GM12878 (cell line): ENCODE data around the gene C1orf21. TPM values are rescaled to one million over a fixed set of nuclear protein-coding genes. Genes with fewer than 3 reads are reported as not detected.

Experiments used
- ATAC-seq: fragments of 200-7000 bp; cut with Tn5 transposase; 3 replicates; pipeline ENCODE4 v1.9.1; 2020; ENCODE audit warnings: mild to moderate bottlenecking, moderate library complexity
- BruUV-seq: library from RNA; stranded (reverse); fragments of 400-500 nt; replicated peaks from 2 replicates; lab custom pipeline; 2021; lab: Mats Ljungman, UMichigan
- CTCF ChIA-PET: fragments of 300-600 bp; sonication (Branson Sonifier 250); formaldehyde crosslinking; extraction: SDS; loops from one replicate; lab custom pipeline; 2021; ENCODE audit warnings: inconsistent platforms; lab: Yijun Ruan, JAX
- POLR2A ChIA-PET: fragments of 350-600 bp; formaldehyde crosslinking; extraction: SDS; loops from one replicate; lab custom pipeline; 2021; ENCODE audit warnings: inconsistent platforms; lab: Charles Lee
- RAD21 ChIA-PET: fragments of 300-600 bp; sonication (Branson Sonifier 250); formaldehyde crosslinking; loops from one replicate; lab custom pipeline; 2023; ENCODE audit warnings: antibody characterized with exemption; ENCODE audit not compliant: unreplicated experiment; lab: Charles Lee
- SMC1A ChIA-PET: fragments of 300-600 bp; sonication (Branson Sonifier 250); formaldehyde crosslinking; loops from one replicate; lab custom pipeline; 2023; ENCODE audit not compliant: unreplicated experiment, uncharacterized antibody; lab: Charles Lee
- DNase-seq: peaks from one replicate; pipeline ENCODE4 v3.0.0-alpha.2; 2011; ENCODE audit warnings: low read depth, low spot score
- FAIRE-seq: peaks from 3 replicates; lab custom pipeline; 2011; peaks lifted over from hg19 to GRCh38; lab: Jason Lieb, UNC
- H2AFZ ChIP-seq: 2 replicates; pipeline ENCODE4 v1.6.0; 2011; ENCODE audit warnings: low read depth, low read length, control low read depth; ENCODE audit not compliant: control insufficient read depth
- H3K27ac ChIP-seq: 2 replicates; pipeline ENCODE4 v1.5.1; 2011; ENCODE audit warnings: control low read depth; ENCODE audit not compliant: control insufficient read depth, insufficient read depth
- H3K27me3 ChIP-seq, 2 experiments: replicated peaks in 1 of 2; 2 replicates each; pipeline versions ENCODE4 v1.6.0 to v1.6.1; 2011; ENCODE audit warnings: low read length in 1 of 2; ENCODE audit not compliant: control insufficient read depth in 2 of 2, insufficient read depth in 2 of 2
- H3K36me3 ChIP-seq, 2 experiments: 2 replicates each; pipeline ENCODE4 v1.5.1; 2011; ENCODE audit warnings: low read length in 1 of 2; ENCODE audit not compliant: control insufficient read depth in 2 of 2, insufficient read depth in 2 of 2
- H3K4me1 ChIP-seq: 2 replicates; pipeline ENCODE4 v1.6.1; 2011; ENCODE audit warnings: mild to moderate bottlenecking, low read length, moderate library complexity, mixed read lengths; ENCODE audit not compliant: control insufficient read depth, insufficient read depth
- H3K4me2 ChIP-seq: 2 replicates; pipeline ENCODE4 v1.6.0; 2011; ENCODE audit warnings: control low read depth; ENCODE audit not compliant: control insufficient read depth, insufficient read depth
- H3K4me3 ChIP-seq: fragments of 200-600 bp; sonication (generic); 2 replicates; pipeline ENCODE4 v1.5.1; 2016
- H3K79me2 ChIP-seq: 2 replicates; pipeline ENCODE4 v1.6.0; 2011; ENCODE audit warnings: low read length; ENCODE audit not compliant: control insufficient read depth, insufficient read depth
- H3K9ac ChIP-seq: 2 replicates; pipeline ENCODE4 v1.8.0; 2011; ENCODE audit warnings: low read length, control low read depth, mixed read lengths; ENCODE audit not compliant: control insufficient read depth, insufficient read depth
- H3K9me3 ChIP-seq: replicated peaks from 3 replicates; pipeline ENCODE4 v1.5.1; 2011; ENCODE audit warnings: mild to moderate bottlenecking, low read length; ENCODE audit not compliant: control insufficient read depth, insufficient read depth
- H4K20me1 ChIP-seq: 2 replicates; pipeline ENCODE4 v1.6.0; 2011; ENCODE audit not compliant: control insufficient read depth, insufficient read depth
- BCL3 ChIP-seq: IDR thresholded peaks from 2 replicates; pipeline ENCODE4 v1.6.1; 2011; ENCODE audit warnings: borderline replicate concordance, low read depth, mild to moderate bottlenecking, moderate library complexity, low read length; ENCODE audit not compliant: insufficient read depth, poor library complexity, severe bottlenecking
- BMI1 ChIP-seq: fragments of 450-650 bp; IDR thresholded peaks from 2 replicates; pipeline ENCODE4 v1.6.1; 2016; ENCODE audit warnings: mild to moderate bottlenecking, moderate library complexity, borderline replicate concordance
- BRCA1 ChIP-seq: IDR thresholded peaks from 2 replicates; pipeline ENCODE4 v1.6.1; 2011; ENCODE audit warnings: low read depth, low read length, improper control_type of control experiment
- EED ChIP-seq: sonication (generic); IDR thresholded peaks from 2 replicates; pipeline ENCODE4 v1.6.1; 2016; ENCODE audit warnings: antibody characterized with exemption, low read depth
- MYB ChIP-seq: fragments of 150-350 bp; IDR thresholded peaks from 2 replicates; pipeline ENCODE4 v1.6.1; 2014; ENCODE audit warnings: mild to moderate bottlenecking, low read depth, low read length, borderline replicate concordance
- NBN ChIP-seq: fragments of 450-650 bp; IDR thresholded peaks from 2 replicates; pipeline ENCODE4 v1.6.1; 2016
- NR2F1 ChIP-seq: fragments of 450-650 bp; conservative IDR thresholded peaks from 2 replicates; pipeline ENCODE4 v1.6.1; 2017; ENCODE audit warnings: mild to moderate bottlenecking
- PAX8 ChIP-seq: fragments of 450-650 bp; IDR thresholded peaks from 2 replicates; pipeline ENCODE4 v1.6.1; 2017; ENCODE audit warnings: mild to moderate bottlenecking, moderate library complexity
- RBBP5 ChIP-seq: fragments of 200-600 bp; sonication (generic); conservative IDR thresholded peaks from 2 replicates; pipeline ENCODE4 v1.6.1; 2016
- SIN3A ChIP-seq: IDR thresholded peaks from 2 replicates; pipeline ENCODE4 v1.6.1; 2012; ENCODE audit warnings: low read depth, low read length, improper control_type of control experiment
- TCF12 ChIP-seq: IDR thresholded peaks from 2 replicates; pipeline ENCODE4 v1.6.1; 2011; ENCODE audit warnings: low read depth, mild to moderate bottlenecking, low read length
- TCF7 ChIP-seq: IDR thresholded peaks from 2 replicates; pipeline ENCODE4 v1.6.1; 2014; ENCODE audit warnings: antibody characterized with exemption, borderline replicate concordance
- ZNF24 ChIP-seq: fragments of 450-650 bp; IDR thresholded peaks from 2 replicates; pipeline ENCODE4 v1.6.1; 2017; ENCODE audit warnings: antibody characterized with exemption, mild to moderate bottlenecking
- WGBS: methylation state at CpG from one replicate; pipeline ENCODE4 v1.1.6; 2016; ENCODE audit warnings: low lambda C conversion rate; ENCODE audit not compliant: insufficient replicate concordance, insufficient coverage; ENCODE audit errors: missing lambda C conversion rate; 5-methylcytosine and 5-hydroxymethylcytosine counted together
- in situ Hi-C: fragments of 300-500 bp; cut with MboI; formaldehyde crosslinking; loops from 9 replicates; pipeline ENCODE4 v1.14.3; 2018; ENCODE audit warnings: mixed read lengths
- intact Hi-C: fragments of 100-400 bp; cut with micrococcal nuclease; formaldehyde crosslinking; loops from one replicate; pipeline ENCODE4 v1.14.2; 2022; ENCODE audit not compliant: unreplicated experiment
- polyA plus RNA-seq, 11 experiments: library from polyadenylated mRNA; depleted of rRNA in 4 of 11; unstranded in 6 of 11; stranded (reverse) in 5 of 11; fragments of >200 nt; fragmentation: Nextera tagmentation in 4 of 11; fragmentation: Illumina TruSeq in 1 of 11; extraction: Ambion mirVana in 4 of 11; extraction: Trizol in 1 of 11; gene quantifications; 1 replicate in 1 of 11; 2 replicates in 10 of 11; pipeline versions ENCODE4 v1.2.1 to v1.2.3, GENCODE V29; 2011 to 2016; ENCODE audit warnings: inconsistent platforms in 2 of 11, missing spikeins in 2 of 11, low read depth in 1 of 11
- total RNA-seq, 4 experiments: library from RNA; depleted of rRNA in 3 of 4; stranded (reverse); fragments of >200 nt in 3 of 4; fragmentation: Illumina TruSeq in 1 of 4; extraction: Trizol in 1 of 4; gene quantifications; 2 replicates each; pipeline versions ENCODE4 v1.2.1 to v1.2.3, GENCODE V29; 2013 to 2021
- TF ChIP-seq, protein P1 (sequence below): IDR thresholded peaks from 2 replicates; pipeline ENCODE4 v1.6.1; 2012; ENCODE audit warnings: mild to moderate bottlenecking, low read depth, low read length
- TF ChIP-seq, protein P2 (sequence below): fragments of 450-650 bp; IDR thresholded peaks from 2 replicates; pipeline ENCODE4 v1.6.1; 2017; ENCODE audit warnings: low read depth, mild to moderate bottlenecking, moderate library complexity
- TF ChIP-seq, protein P3 (sequence below): fragments of 450-650 bp; IDR thresholded peaks from 2 replicates; pipeline ENCODE4 v1.6.1; 2014; ENCODE audit warnings: mild to moderate bottlenecking

The C1orf21 gene
- total and polyA plus RNA-seq, 10 of the 15 experiments (the other 5 are each of a cell fraction or from before 2014, with no cell fraction given), result 0.03 to 1.6 (median 0.17) TPM; not detected in 3

DNA sequence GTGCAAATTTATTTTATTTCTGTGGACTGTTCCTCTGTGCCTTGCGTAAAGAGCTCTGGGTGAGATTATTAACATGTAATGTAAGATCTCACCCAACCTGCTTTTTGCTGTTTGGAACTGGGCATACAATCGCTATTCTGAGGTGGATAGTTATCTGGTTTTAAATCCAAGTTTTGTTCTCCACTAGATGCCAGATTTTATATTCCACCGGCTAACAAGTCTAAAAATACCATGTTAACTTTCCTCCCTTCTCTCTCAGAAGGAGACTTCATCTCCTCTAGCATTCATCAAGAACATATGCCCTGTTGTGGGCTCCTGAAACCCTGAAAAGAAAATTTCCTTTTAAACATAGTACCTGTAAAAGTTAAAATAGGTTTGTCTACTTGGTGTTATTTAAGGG is 56.4 kb downstream of the C1orf21 start (continued):
- TF ChIP-seq, protein P1, sequence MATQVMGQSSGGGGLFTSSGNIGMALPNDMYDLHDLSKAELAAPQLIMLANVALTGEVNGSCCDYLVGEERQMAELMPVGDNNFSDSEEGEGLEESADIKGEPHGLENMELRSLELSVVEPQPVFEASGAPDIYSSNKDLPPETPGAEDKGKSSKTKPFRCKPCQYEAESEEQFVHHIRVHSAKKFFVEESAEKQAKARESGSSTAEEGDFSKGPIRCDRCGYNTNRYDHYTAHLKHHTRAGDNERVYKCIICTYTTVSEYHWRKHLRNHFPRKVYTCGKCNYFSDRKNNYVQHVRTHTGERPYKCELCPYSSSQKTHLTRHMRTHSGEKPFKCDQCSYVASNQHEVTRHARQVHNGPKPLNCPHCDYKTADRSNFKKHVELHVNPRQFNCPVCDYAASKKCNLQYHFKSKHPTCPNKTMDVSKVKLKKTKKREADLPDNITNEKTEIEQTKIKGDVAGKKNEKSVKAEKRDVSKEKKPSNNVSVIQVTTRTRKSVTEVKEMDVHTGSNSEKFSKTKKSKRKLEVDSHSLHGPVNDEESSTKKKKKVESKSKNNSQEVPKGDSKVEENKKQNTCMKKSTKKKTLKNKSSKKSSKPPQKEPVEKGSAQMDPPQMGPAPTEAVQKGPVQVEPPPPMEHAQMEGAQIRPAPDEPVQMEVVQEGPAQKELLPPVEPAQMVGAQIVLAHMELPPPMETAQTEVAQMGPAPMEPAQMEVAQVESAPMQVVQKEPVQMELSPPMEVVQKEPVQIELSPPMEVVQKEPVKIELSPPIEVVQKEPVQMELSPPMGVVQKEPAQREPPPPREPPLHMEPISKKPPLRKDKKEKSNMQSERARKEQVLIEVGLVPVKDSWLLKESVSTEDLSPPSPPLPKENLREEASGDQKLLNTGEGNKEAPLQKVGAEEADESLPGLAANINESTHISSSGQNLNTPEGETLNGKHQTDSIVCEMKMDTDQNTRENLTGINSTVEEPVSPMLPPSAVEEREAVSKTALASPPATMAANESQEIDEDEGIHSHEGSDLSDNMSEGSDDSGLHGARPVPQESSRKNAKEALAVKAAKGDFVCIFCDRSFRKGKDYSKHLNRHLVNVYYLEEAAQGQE, result no peak
- TF ChIP-seq TCF12 (no peak), PAX8 (no peak)

- H3K9ac ChIP-seq, result no peak overlapping the region
- FAIRE-seq, result no peak
- no peak overlapping the region for H3K4me2 ChIP-seq
- no peaks in the 10 kb centered on the region; a peak in 1 of 4 replicates for H3K27me3 ChIP-seq
- intact Hi-C loops, result no loop called here
- in situ Hi-C loops, result no loop called here
- no peak for DNase-seq
- H4K20me1 ChIP-seq, result no peaks in the 10 kb centered on the region
- no peaks in the 10 kb centered on the region for H3K36me3 ChIP-seq
- ATAC-seq, result no peak
- H3K4me3 ChIP-seq, result no peak overlapping the region
- H3K27ac ChIP-seq, result no peak overlapping the region
- no peaks in the 10 kb centered on the region for H3K79me2 ChIP-seq
- ChIA-PET POLR2A (no interaction called here), RAD21 (no interaction called here), SMC1A (interaction anchor here (0.9 kb wide), 1 partner anchor 13 kb away, joined by 3 read pairs; no protein-coding TSS in a partner anchor), CTCF (interaction anchor here (0.8 kb wide), 1 partner anchor 129 kb away, joined by 3 read pairs; no protein-coding TSS in a partner anchor)
- no peak overlapping the region for H2AFZ ChIP-seq
- no TSS peak for BruUV-seq
- 38% methylated on average over 1 of the region's 1 CpG for WGBS
- H3K9me3 ChIP-seq, result no peaks in the 10 kb centered on the region
- no peaks in the 10 kb centered on the region for H3K4me1 ChIP-seq
- TF ChIP-seq BMI1 (no peak), MYB (no peak), SIN3A (no peak), TCF7 (no peak), BRCA1 (no peak), NBN (no peak), RBBP5 (no peak), BCL3 (no peak), EED (no peak), ZNF24 (no peak), NR2F1 (no peak)
- TF ChIP-seq, protein P2, sequence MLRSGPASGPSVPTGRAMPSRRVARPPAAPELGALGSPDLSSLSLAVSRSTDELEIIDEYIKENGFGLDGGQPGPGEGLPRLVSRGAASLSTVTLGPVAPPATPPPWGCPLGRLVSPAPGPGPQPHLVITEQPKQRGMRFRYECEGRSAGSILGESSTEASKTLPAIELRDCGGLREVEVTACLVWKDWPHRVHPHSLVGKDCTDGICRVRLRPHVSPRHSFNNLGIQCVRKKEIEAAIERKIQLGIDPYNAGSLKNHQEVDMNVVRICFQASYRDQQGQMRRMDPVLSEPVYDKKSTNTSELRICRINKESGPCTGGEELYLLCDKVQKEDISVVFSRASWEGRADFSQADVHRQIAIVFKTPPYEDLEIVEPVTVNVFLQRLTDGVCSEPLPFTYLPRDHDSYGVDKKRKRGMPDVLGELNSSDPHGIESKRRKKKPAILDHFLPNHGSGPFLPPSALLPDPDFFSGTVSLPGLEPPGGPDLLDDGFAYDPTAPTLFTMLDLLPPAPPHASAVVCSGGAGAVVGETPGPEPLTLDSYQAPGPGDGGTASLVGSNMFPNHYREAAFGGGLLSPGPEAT, result no peak
- TF ChIP-seq, protein P3, sequence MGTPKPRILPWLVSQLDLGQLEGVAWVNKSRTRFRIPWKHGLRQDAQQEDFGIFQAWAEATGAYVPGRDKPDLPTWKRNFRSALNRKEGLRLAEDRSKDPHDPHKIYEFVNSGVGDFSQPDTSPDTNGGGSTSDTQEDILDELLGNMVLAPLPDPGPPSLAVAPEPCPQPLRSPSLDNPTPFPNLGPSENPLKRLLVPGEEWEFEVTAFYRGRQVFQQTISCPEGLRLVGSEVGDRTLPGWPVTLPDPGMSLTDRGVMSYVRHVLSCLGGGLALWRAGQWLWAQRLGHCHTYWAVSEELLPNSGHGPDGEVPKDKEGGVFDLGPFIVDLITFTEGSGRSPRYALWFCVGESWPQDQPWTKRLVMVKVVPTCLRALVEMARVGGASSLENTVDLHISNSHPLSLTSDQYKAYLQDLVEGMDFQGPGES, result no peak
Observed at GRCh38 chr1:184443624-184444023, 56.8 kb downstream of the C1orf21 start.
